Breast epithelium (tissue), 4 donors: ENCODE data around the gene NCKAP5. TPM values are rescaled to one million over a fixed set of nuclear protein-coding genes. Genes with fewer than 3 reads are reported as not detected.
A peak's percentile ranks its signal among the peaks of the same experiment; 100 is the strongest.

Source experiments
- DNase-seq, 2 donors: peaks; one replicate each; pipeline ENCODE4 v3.0.0-alpha.2; 2019; ENCODE audit warnings: low spot score in 2 of 2
- H3K27ac ChIP-seq, 2 donors: fragments of 200-600 bp; sonication (generic) in 1 of 2; one replicate each; pipeline ENCODE4 v1.5.1; 2016 to 2019; ENCODE audit warnings: mild to moderate bottlenecking in 1 of 2
- H3K27me3 ChIP-seq, 2 donors: fragments of 200-600 bp; sonication (generic) in 1 of 2; one replicate each; pipeline versions ENCODE4 v1.5.1 to v1.6.0; 2017 to 2019; ENCODE audit warnings: control low read depth in 1 of 2, mild to moderate bottlenecking in 1 of 2
- H3K36me3 ChIP-seq: fragments of 200-600 bp; one replicate; pipeline ENCODE4 v1.5.1; 2019
- H3K4me1 ChIP-seq, 2 donors: fragments of 200-600 bp; sonication (generic); one replicate each; pipeline ENCODE4 v1.5.1; 2016 to 2019; ENCODE audit warnings: control low read depth in 1 of 2
- H3K4me3 ChIP-seq, 3 donors: fragments of 200-600 bp; sonication (generic); 1 replicate in 2 of 3; 2 replicates in 1 of 3; pipeline ENCODE4 v1.5.1; 2016 to 2019; ENCODE audit warnings: mild to moderate bottlenecking in 3 of 3, moderate library complexity in 2 of 3
- H3K9me3 ChIP-seq, 2 donors: fragments of 200-600 bp; sonication (generic) in 1 of 2; one replicate each; pipeline ENCODE4 v1.5.1; 2016 to 2019; ENCODE audit warnings: control low read depth in 1 of 2
- POLR2A ChIP-seq: fragments of 450-650 bp; IDR thresholded peaks from one replicate; pipeline ENCODE4 v1.6.1; 2016; ENCODE audit warnings: antibody characterized with exemption, mild to moderate bottlenecking, moderate library complexity
- POLR2AphosphoS5 ChIP-seq, 3 donors: sonication (generic); formaldehyde crosslinking; IDR thresholded peaks; one replicate each; pipeline ENCODE4 v1.6.1; 2017; ENCODE audit warnings: antibody characterized with exemption in 3 of 3
- intact Hi-C: fragments of 100-400 bp; cut with DNase I; formaldehyde crosslinking; loops from one replicate; pipeline ENCODE4 v1.15.1; 2023; ENCODE audit warnings: low total_unique reads
- total RNA-seq, 3 donors: library from RNA; depleted of rRNA; stranded (reverse); fragments of >200 nt; gene quantifications; one replicate each; pipeline ENCODE4 v1.1.0, GENCODE V29; 2016
- TF ChIP-seq, protein P1 (sequence below), 3 donors: fragments of 450-650 bp; IDR thresholded peaks; one replicate each; pipeline ENCODE4 v1.5.1; 2016 to 2017; ENCODE audit warnings: antibody characterized with exemption in 3 of 3, mild to moderate bottlenecking in 3 of 3, moderate library complexity in 3 of 3

The NCKAP5 gene
- total RNA-seq, 3 donors from 2014 or later: 1.1 to 10.5 (median 6.1) TPM

DNA sequence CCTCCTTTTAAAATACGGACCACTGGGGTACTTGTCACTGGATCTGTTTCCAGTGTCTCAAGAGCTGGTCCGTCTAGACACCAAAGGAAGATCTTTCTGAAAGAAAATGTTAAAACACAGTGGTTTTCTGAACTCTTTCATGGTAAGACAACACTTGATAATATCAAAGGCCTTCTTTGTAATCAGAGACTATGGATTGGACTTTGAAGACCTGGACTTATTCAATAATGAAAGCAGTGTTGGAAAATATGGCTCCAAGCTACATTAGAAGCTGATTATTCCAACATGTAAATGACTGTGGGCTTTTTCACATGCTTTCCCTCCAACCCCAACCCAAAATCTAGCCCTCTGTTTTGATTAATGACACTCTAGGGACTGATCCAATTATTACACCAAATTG is 568.8 kb downstream of the NCKAP5 start:
- H3K27ac ChIP-seq: no peak overlapping the region
- intact Hi-C loops: no loop called here
- H3K4me1 ChIP-seq: no peaks in the 10 kb centered on the region
- no peak overlapping the region for H3K4me3 ChIP-seq
- H3K36me3 ChIP-seq: no peaks in the 10 kb centered on the region
- H3K27me3 ChIP-seq: no peaks in the 10 kb centered on the region
- TF ChIP-seq POLR2A (no peak), POLR2AphosphoS5 (IDR thresholded peaks at IDR 0.05) (no peak)
- TF ChIP-seq, protein P1, sequence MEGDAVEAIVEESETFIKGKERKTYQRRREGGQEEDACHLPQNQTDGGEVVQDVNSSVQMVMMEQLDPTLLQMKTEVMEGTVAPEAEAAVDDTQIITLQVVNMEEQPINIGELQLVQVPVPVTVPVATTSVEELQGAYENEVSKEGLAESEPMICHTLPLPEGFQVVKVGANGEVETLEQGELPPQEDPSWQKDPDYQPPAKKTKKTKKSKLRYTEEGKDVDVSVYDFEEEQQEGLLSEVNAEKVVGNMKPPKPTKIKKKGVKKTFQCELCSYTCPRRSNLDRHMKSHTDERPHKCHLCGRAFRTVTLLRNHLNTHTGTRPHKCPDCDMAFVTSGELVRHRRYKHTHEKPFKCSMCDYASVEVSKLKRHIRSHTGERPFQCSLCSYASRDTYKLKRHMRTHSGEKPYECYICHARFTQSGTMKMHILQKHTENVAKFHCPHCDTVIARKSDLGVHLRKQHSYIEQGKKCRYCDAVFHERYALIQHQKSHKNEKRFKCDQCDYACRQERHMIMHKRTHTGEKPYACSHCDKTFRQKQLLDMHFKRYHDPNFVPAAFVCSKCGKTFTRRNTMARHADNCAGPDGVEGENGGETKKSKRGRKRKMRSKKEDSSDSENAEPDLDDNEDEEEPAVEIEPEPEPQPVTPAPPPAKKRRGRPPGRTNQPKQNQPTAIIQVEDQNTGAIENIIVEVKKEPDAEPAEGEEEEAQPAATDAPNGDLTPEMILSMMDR (IDR thresholded peaks at IDR 0.05): no peak
- peaks cover 0 to 4% of the 10 kb centered on the region in 2 donors for H3K9me3 ChIP-seq
- no peak for DNase-seq

DNA sequence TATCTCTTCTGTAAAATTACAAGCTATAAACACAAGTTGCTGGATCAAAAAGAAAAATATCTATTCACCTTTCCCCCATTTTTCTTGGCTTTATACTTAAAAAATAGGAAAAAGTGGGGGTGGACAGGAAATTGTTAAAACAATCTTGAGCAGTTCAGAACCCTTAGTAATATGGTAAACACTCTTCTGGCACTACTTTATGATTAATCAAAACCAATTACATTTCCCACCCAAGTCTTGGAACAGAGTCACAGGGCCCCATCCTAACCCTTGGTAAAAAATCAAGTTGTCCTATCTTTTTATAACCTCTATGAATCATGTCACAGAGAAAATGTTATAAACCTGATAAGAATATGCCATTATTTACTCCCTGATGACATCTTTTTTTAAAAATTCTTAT is 570.0 kb downstream of the NCKAP5 start:
- TF ChIP-seq POLR2A (no peak), POLR2AphosphoS5 (IDR thresholded peaks at IDR 0.05) (no peak)
- TF ChIP-seq, protein P1 (IDR thresholded peaks at IDR 0.05): no peak
- Histone ChIP-seq H3K36me3 (no peaks in the 10 kb centered on the region), H3K27me3 (no peaks in the 10 kb centered on the region), H3K9me3 (no peaks in the 10 kb centered on the region), H3K27ac (no peak overlapping the region), H3K4me3 (no peak overlapping the region), H3K4me1 (no peaks in the 10 kb centered on the region)
- intact Hi-C loops: no loop called here
- DNase-seq: no peak

GRCh38 chr2:132991471-132992045 is 576.7 kb downstream of the NCKAP5 start:
- Histone ChIP-seq H3K27me3 (no peaks in the 10 kb centered on the region), H3K36me3 (no peaks in the 10 kb centered on the region), H3K4me1 (no peaks in the 10 kb centered on the region), H3K27ac (no peak overlapping the region), H3K4me3 (no peak overlapping the region), H3K9me3 (no peaks in the 10 kb centered on the region)
- TF ChIP-seq POLR2AphosphoS5 (IDR thresholded peaks at IDR 0.05): no peak
- TF ChIP-seq, protein P1 (IDR thresholded peaks at IDR 0.05): no peak
- TF ChIP-seq POLR2A: no peak
- intact Hi-C loops: no loop called here
- DNase-seq: peak in 1 of 2 donors; percentile 26

GRCh38 chr2:132984731-132985130 is 583.5 kb downstream of the NCKAP5 start:
- H3K27ac ChIP-seq: no peak overlapping the region
- no peaks in the 10 kb centered on the region for H3K36me3 ChIP-seq
- H3K4me3 ChIP-seq: no peak overlapping the region
- DNase-seq: no peak
- no peaks in the 10 kb centered on the region for H3K4me1 ChIP-seq
- no peak for TF ChIP-seq POLR2AphosphoS5 (IDR thresholded peaks at IDR 0.05)
- TF ChIP-seq, protein P1 (IDR thresholded peaks at IDR 0.05): no peak
- TF ChIP-seq POLR2A: no peak
- H3K27me3 ChIP-seq: no peaks in the 10 kb centered on the region
- no peaks in the 10 kb centered on the region for H3K9me3 ChIP-seq
- intact Hi-C loops: no loop called here

DNA sequence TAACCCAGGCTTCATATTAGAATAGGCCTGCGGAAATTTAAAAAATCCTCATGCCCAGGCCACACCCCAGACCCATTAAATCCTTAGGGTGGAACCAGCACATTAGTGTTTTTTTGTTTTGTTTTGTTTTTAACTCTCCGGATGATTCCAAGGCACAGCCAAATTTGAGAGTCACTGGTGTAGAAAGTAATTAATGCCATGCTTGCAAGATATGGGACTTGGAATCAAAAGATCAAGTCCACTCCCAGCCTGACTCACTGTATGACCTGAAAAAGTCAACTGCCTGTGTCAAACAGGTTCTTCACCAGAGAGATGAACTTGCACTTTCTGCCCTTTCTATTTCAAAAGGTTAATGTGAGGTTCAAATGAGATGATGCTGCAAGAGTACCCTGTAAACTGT is 588.0 kb downstream of the NCKAP5 start:
- no peaks in the 10 kb centered on the region for H3K27me3 ChIP-seq
- H3K36me3 ChIP-seq: no peaks in the 10 kb centered on the region
- H3K4me3 ChIP-seq: no peak overlapping the region
- no peak for DNase-seq
- no peaks in the 10 kb centered on the region for H3K9me3 ChIP-seq
- no peaks in the 10 kb centered on the region for H3K4me1 ChIP-seq
- intact Hi-C loops: no loop called here
- TF ChIP-seq POLR2AphosphoS5 (IDR thresholded peaks at IDR 0.05) (no peak), POLR2A (no peak)
- TF ChIP-seq, protein P1 (IDR thresholded peaks at IDR 0.05): no peak
- H3K27ac ChIP-seq: no peak overlapping the region
